ENCODE measurements around the gene CES1.

DNA sequence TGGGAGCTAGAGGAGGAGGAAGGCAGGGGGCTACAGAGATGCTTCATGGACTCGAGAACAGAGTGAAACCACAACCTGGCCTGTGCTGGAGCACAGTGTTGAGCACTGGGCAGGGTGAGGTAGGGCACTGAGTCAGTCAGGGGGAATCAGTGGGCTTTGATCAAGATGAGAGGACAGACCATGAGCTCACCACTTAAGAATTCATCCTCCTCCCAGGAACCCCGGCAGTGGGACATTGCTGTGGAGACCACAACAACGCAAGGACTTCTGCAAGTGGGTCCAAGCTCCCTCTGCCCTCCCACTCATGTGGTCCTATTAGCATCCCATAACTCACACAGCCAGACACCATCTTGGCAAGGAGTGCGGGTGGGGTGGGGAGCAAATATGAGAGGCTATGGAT lies 44.0 kb upstream of the CES1 start:
- TF ChIP-seq, protein P1, sequence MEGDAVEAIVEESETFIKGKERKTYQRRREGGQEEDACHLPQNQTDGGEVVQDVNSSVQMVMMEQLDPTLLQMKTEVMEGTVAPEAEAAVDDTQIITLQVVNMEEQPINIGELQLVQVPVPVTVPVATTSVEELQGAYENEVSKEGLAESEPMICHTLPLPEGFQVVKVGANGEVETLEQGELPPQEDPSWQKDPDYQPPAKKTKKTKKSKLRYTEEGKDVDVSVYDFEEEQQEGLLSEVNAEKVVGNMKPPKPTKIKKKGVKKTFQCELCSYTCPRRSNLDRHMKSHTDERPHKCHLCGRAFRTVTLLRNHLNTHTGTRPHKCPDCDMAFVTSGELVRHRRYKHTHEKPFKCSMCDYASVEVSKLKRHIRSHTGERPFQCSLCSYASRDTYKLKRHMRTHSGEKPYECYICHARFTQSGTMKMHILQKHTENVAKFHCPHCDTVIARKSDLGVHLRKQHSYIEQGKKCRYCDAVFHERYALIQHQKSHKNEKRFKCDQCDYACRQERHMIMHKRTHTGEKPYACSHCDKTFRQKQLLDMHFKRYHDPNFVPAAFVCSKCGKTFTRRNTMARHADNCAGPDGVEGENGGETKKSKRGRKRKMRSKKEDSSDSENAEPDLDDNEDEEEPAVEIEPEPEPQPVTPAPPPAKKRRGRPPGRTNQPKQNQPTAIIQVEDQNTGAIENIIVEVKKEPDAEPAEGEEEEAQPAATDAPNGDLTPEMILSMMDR (IDR thresholded peaks at IDR 0.05) = no peak
- no peak for TF ChIP-seq POLR2A (IDR thresholded peaks at IDR 0.05)

Measured in ovary (tissue), 3 donors.